GM12891 (cell line): Measurements from ENCODE around the gene YTHDF2.

Experiments
- POLR2A ChIP-seq: IDR thresholded peaks from 2 replicates; pipeline ENCODE4 v1.6.1; 2011; ENCODE audit warnings: low read depth, low read length, control low read depth
- TAF1 ChIP-seq: IDR thresholded peaks from 2 replicates; pipeline ENCODE4 v1.6.1; 2011; ENCODE audit warnings: low read depth, low read length, control low read depth

DNA sequence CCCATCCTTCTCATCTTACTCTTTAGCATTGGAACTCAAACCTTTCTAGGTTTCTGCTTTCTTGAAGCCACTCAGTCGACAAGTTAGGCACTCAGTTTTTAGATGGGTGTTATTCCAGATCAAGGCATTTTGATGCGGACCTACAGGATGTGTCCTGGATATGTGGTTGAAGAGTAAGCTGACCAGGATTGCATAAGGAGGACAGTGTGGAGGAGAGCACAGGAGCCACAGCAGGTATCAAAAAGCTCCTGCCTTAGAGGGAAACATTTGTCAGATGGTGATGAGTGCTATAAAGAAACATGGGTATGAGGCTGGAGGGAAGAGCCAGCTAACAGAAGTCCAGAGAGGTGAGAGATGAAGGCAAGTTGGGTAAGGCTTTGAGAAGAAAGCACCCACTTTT lies 41.3 kb downstream of the YTHDF2 start:
- TF ChIP-seq TAF1, result no peak
- no peak for TF ChIP-seq POLR2A
